HG03159 (cell line): Measurements from ENCODE around the gene AUTS2.

Source experiments
- ATAC-seq: cut with Tn5 transposase; IDR thresholded peaks from one replicate; pipeline ENCODE4 v1.9.1; 2021; ENCODE audit warnings: mild to moderate bottlenecking, moderate library complexity; ENCODE audit not compliant: unreplicated experiment

AUTS2 gene

GRCh38 chr7:70143075-70144044 lies 545.1 kb downstream of the AUTS2 start:
- ATAC-seq, result no peak

- ATAC-seq, result no peak
Observed at GRCh38 chr7:70148997-70149396, 550.7 kb downstream of the AUTS2 start.

DNA sequence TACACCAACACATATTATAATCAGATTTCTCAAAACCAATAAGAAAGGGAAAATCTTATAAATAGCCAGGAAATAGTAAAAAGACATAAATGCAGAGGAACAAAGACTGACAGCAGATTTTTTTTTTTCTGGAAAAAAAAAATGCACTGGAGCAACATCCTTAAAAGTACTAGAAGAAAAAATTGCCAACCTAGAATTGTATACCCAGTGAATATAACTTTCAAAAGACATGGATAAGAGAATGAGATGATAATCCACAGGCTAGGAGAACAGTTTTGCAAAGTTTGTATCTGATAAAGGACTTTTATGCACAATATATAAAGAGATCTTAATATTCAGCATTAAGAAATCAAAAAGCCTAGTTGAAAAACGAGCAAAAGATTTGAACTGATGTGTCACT lies 554.0 kb downstream of the AUTS2 start:
- ATAC-seq, result no peak

DNA sequence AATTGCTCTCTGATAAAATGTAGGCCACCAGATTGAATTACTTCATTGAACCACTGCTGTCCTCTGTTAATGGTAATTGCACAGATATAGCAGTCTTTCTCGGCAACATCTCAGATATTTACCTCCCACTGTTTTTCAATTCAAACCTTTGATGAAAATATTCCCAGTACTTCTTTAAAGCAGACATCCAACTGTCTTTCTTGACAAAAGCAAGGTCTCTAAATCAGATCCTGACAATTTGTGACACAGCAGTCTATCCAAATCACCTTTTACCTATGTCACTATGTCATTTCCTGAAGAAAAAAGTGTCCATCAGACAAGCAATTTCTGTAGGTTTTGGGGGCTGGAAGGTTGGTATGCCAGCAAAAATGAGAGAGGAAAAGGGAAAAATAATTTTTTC lies 555.7 kb downstream of the AUTS2 start:
- ATAC-seq, result no peak

DNA sequence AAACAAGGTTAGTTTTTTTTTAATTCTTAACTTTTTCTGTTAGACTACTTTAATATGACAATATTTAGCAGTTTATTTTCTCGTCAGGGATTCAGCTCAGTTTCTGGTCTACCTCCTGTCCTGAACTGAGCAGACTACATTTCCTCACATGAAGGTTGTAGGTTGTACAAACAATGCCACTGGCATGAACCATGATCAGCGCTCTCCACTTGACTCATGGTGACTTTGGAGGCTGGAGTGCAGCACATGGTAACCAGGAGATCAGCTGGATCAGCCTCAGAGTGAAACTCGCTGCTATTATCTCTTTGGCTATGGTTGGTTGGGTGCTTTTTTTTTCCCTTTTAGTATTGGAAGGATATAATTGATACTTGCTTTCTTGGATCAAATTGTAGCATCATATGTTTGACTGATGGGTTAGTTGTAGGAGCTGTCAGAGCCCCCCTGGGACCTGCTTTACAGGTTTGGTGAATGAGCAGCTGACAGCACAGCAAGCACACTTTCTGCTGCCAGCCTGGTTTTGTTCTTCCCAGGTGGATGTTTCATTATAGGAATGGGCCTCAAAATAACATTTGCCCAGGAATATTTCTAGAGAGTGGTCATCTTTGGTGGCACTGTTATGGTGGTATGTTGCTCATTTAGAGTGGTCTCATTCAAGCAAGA lies 556.4 kb downstream of the AUTS2 start:
- ATAC-seq, result no peak

DNA sequence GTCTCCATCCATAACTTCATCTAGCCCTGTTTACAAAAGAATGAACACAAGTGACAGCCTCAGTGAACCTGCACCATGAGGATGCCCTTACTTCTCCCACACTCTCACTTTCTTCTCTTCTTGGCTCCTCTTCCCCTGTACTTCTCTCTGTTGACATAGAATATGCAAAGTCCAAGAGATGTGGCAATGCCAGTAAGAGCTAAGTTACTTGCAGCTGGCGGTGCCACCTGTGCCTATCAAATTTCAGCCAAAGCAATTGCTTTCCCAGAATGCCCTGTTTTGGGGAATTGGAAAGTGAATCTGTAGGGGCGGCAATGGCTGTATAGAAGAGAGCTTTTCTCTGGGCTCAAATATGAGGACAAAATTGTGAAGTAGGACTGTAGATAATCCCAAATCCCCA lies 557.8 kb downstream of the AUTS2 start:
- ATAC-seq, result no peak

- ATAC-seq, result no peak
Observed at GRCh38 chr7:70159121-70159520, 560.8 kb downstream of the AUTS2 start.

- no peak for ATAC-seq
Observed at GRCh38 chr7:70165477-70166170, 567.3 kb downstream of the AUTS2 start.

- ATAC-seq, result no peak
Observed at GRCh38 chr7:70171369-70171920, 573.2 kb downstream of the AUTS2 start.

DNA sequence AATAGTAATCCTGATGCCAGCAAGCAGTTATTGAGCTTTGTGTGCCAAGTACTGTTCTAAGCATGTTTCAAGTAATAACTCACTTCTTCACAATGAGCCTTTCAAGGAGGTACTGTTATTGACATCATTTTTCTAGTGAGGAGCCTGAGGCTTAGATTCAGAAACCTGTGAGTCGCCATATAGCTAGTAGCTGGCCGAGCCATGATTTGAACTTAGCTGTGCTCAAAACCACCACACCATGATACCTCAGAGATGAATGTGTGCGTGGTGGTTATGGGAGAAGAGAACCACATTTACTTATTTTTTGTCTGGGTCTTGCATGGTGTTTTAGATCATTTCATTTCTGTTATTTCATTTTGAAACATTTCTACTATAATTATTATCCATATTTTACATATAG lies 578.9 kb downstream of the AUTS2 start:
- ATAC-seq, result no peak

DNA sequence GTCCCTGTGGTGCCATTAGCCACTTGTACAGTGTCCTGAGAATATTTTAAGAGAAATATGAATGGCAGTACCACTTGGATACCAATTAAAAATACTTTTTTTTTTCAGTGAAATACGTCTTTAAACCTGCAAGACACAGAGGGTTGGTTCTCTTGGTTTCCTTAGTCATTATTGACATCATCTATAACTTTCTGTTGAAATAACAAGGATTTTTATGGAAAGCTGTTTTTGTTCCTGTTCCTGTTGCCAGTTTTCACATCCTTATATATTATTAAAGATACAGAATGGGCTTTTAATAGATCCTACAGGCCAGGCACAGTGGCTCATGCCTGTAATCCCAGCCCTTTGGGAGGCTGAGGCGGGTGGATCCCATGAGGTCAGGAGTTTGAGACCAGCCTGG lies 579.9 kb downstream of the AUTS2 start:
- no peak for ATAC-seq

DNA sequence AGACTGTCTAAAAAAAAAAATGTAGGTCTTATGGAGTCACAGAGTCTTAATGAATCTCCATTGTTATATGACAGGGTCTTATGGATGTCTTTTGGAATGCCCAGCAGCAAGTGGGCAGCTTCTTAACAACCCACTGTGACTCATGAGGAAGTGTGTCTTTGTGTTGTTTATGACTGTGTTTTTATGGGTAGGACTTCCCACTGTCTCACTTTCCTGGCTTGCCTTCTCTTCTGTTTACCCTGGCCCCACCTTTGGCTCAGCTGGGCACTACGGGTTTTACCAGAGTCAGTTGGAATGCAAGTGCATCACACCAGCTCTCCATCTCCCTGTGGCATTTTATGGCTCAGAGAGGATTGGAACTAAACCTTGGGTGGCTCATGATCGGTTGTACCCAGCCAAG lies 580.5 kb downstream of the AUTS2 start:
- no peak for ATAC-seq

- ATAC-seq, result no peak
Observed at GRCh38 chr7:70182521-70182920, 584.2 kb downstream of the AUTS2 start.

- ATAC-seq, result no peak
Observed at GRCh38 chr7:70183278-70183677, 585.0 kb downstream of the AUTS2 start.

GRCh38 chr7:70188901-70189650 lies 590.8 kb downstream of the AUTS2 start:
- ATAC-seq, result no peak

DNA sequence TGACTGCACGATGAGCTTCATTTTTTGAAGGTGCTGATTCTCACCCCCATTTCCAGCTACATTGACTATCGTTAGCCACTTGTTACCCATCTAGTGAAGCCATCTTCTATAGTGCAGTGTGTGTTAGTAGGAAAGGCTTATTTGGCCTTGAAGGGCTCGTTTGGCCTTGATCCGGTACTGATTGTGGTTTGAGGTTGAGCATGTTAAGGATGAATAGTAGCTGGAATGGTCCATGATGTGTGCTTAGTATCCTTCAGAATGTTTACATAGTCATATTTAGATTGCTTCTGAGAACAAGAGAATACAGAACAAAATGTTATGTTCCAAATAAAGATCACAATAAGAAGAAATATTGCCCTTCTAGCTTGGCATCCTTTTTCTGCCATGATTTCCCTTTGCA lies 591.5 kb downstream of the AUTS2 start:
- no peak for ATAC-seq

DNA sequence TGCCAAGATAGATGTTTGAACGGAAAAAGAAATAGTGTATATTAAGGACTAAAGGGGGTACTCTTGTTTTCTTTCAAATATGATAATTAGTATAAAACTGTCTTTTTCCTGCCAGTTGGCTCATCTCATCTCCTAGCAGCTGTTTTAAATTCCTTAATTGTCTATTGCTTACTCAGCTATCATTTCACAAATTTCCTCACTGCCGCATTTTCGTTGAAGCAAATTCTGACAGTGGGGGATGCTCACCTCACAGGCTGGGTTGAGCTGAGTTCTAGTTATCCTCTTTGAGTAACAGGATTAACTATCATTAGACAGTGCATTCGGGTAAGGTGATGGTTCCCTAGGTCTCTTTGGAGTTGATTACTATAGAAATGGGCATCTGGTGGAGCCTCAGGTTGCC lies 592.0 kb downstream of the AUTS2 start:
- ATAC-seq, result no peak

GRCh38 chr7:70193514-70193913 lies 595.2 kb downstream of the AUTS2 start:
- no peak for ATAC-seq

DNA sequence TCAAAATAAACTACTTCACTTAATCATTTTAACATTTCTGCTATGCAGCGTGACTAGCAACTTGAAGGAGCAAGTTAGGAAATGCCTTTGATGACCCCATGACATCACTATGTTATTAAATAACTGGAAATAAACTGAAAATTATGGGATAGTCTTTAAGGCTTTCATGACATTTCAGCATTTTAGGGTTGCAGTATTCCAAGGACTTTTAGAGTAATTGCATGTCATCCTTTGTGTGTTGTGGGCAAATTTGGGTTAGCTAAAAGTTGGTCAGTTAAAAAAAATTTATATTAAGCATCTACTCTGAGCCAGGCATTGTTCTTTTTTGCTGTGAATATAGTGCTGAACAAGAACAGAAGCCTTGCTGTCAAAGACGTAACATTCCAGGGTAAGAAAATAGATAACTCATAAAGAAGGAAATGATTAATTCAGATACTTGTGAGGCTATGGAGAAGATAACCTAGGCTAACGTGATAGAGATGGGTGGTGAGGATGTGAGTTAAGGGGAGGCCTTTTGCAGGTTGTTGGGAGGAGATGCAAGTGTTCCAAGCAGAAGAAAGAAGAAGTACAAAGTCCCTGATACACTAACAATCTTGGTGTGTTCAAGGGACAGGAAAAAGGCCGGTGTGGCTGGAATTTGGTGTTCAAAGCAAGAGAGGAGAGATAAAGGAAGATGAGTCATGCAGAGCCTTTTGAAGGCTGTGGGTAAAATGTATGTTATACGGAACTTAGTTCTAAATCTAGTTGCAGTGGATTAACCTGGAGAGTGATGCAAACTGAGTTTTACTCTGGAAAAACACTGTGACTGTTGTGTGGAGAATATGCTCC lies 610.2 kb downstream of the AUTS2 start:
- no peak for ATAC-seq
